C4-2B (cell line): ENCODE data around the gene PRSS3.
"Not testable (repeated sequence)": the region's sequence is repeated elsewhere in the genome, so short reads cannot be mapped to it uniquely, and the experiment has no call there.

Experiments
- CTCF ChIP-seq: fragments of 450-650 bp; conservative IDR thresholded peaks from 2 replicates; pipeline ENCODE4 v1.5.1; 2017; ENCODE audit warnings: mild to moderate bottlenecking
- ZFX ChIP-seq: fragments of 450-650 bp; IDR thresholded peaks from 2 replicates; pipeline ENCODE4 v1.6.1; 2017

DNA sequence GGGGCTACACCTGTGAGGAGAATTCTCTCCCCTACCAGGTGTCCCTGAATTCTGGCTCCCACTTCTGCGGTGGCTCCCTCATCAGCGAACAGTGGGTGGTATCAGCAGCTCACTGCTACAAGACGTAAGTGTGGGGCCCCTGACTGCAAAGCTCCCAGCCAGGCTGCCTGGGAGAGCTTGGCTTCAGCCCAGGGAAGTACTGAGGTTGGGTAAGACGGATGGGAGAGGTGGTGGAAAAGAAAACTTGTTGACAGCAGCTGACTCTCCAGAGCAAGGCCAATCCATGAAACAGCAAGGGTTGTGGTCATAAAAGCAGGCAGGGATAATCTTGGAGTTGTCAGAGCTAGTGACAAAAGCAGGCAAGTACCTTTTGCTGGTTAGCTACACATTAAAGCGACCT is 1.3 kb downstream of the PRSS3 start:
- TF ChIP-seq CTCF, ZFX: not testable (repeated sequence)
